ENCODE measurements around the gene HSD17B13. TPM values are rescaled to one million over a fixed set of nuclear protein-coding genes. Genes with fewer than 3 reads are reported as not detected.
A peak's percentile ranks its signal among the peaks of the same experiment; 100 is the strongest.

HSD17B13 gene
- total and polyA plus RNA-seq, 2 donors (not counting 1 experiment from before 2014, with no cell fraction given): 0.32 to 0.46 TPM

DNA sequence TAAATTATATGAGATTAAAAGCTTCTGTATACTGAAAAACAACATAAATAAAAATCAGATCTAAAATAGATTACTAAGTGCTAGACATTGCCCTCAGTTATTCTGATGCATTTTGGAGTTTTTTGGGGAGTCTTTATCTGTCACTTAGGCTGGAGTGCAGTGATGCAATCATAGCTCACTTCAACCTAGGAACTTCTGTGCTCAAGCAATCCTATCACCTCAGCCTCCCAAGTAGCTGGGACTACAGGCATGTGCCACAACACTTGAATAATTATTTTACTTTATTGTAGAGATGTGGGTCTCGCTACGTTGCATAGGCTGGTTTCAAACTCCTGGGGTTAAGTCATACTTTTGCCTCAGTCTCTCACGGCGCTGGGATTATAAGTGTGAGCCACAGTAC, 36.6 kb upstream of the HSD17B13 start:
- DNase-seq (no peak), ATAC-seq (ENCODE audit: low read depth) (no peak)
- no CpG with 5 or more reads among the region's 4 CpGs for WGBS (ENCODE audit: insufficient coverage)
- Mint-ChIP-seq H3K9me3 (ENCODE audit: insufficient read depth) (no peaks in the 10 kb centered on the region), H3K4me3 (no peak overlapping the region), H3K27me3 (no peaks in the 10 kb centered on the region), H3K27ac (no peak overlapping the region), H3K4me1 (no peaks in the 10 kb centered on the region)
- no peak overlapping the region for H3K27ac ChIP-seq (ENCODE audit: low read length in 2 of 2)
- H3K9me3 ChIP-seq (ENCODE audit: control extremely low read depth in 1 of 3, control insufficient read depth in 2 of 3, insufficient read depth in 1 of 3, low read length in 2 of 3): no peaks in the 10 kb centered on the region
- H2AFZ ChIP-seq (ENCODE audit: insufficient read depth, low read depth, low read length, poor library complexity, severe bottlenecking): no peak overlapping the region
- H3K79me2 ChIP-seq (ENCODE audit: control insufficient read depth, insufficient read depth, low read length): no peaks in the 10 kb centered on the region
- POLR2A ChIA-PET: no interaction called here
- no peak overlapping the region for H3K9ac ChIP-seq (ENCODE audit: low read length)
- intact Hi-C loops (cut with micrococcal nuclease): no loop called here
- no peak overlapping the region for H3K4me2 ChIP-seq (replicated peaks; ENCODE audit: low read depth, low read length, poor library complexity, severe bottlenecking)
- H3K4me1 ChIP-seq (ENCODE audit: control insufficient read depth in 2 of 2, insufficient read depth in 2 of 2, low read length in 2 of 2): no peaks in the 10 kb centered on the region
- peaks cover 4 to 55% of the 10 kb centered on the region in 2 experiments for H3K36me3 ChIP-seq (replicated peaks in 1 of 2; ENCODE audit: control extremely low read depth in 1 of 2, control insufficient read depth in 1 of 2, extremely low read depth in 1 of 2, insufficient read depth in 2 of 2, low read length in 1 of 2)
- CTCF ChIA-PET: interaction anchor here (1.3 to 2.1 kb wide), 2 partner anchors 17 to 76 kb away, joined by 3 to 4 read pairs; no protein-coding TSS in a partner anchor
- H4K20me1 ChIP-seq (ENCODE audit: control insufficient read depth, insufficient read depth, low read length, poor library complexity, severe bottlenecking): no peaks in the 10 kb centered on the region
- H3K27me3 ChIP-seq (replicated peaks in 1 of 4; ENCODE audit: control extremely low read depth in 1 of 4, control insufficient read depth in 3 of 4, insufficient read depth in 4 of 4, low read length in 3 of 4): no peaks in the 10 kb centered on the region
- no peak overlapping the region for H3K4me3 ChIP-seq (ENCODE audit: control extremely low read depth in 1 of 5, extremely low read depth in 1 of 5, insufficient read depth in 1 of 5, low read depth in 2 of 5, low read length in 4 of 5)
- no peak for TF ChIP-seq EZH2 (IDR thresholded peaks at IDR 0.05; ENCODE audit: borderline replicate concordance, insufficient read depth, low read depth, low read length, poor library complexity, severe bottlenecking)
- TF ChIP-seq, protein P1, sequence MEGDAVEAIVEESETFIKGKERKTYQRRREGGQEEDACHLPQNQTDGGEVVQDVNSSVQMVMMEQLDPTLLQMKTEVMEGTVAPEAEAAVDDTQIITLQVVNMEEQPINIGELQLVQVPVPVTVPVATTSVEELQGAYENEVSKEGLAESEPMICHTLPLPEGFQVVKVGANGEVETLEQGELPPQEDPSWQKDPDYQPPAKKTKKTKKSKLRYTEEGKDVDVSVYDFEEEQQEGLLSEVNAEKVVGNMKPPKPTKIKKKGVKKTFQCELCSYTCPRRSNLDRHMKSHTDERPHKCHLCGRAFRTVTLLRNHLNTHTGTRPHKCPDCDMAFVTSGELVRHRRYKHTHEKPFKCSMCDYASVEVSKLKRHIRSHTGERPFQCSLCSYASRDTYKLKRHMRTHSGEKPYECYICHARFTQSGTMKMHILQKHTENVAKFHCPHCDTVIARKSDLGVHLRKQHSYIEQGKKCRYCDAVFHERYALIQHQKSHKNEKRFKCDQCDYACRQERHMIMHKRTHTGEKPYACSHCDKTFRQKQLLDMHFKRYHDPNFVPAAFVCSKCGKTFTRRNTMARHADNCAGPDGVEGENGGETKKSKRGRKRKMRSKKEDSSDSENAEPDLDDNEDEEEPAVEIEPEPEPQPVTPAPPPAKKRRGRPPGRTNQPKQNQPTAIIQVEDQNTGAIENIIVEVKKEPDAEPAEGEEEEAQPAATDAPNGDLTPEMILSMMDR (IDR thresholded peaks at IDR 0.05): no peak

DNA sequence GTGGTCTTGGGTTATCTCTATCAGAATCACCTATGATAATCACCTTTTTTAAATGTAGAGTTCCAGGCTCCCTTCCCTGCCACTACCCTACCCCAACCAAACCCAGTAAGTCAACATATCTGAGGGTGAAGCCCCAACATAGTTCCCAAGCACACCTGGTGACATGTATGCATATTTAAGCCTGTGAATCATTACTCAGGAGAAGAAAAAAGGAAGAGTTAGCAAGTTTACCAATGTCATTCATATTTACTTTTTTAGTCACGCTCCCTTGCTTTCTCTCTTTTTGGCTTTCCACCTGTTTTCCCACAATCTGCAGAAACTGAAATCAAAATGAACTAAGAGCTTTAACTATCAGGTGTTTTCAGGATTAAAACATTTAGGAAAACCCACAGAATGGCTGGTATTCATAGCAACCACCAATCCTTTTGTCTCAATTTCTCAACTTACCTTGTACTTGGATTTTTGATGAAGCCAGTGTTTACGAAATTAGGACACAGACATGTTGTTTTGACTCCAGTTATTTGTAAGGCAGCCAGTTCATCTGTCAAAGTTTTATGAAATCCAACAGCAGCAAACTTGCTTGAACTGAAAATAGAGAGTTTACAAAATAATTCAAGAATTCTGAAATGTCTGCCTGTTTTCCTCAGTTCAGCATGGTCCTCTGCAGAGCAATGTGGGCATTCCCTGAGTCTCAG, 34.3 kb upstream of the HSD17B13 start:
- no peaks in the 10 kb centered on the region for H3K9me3 ChIP-seq (ENCODE audit: control extremely low read depth in 1 of 3, control insufficient read depth in 2 of 3, insufficient read depth in 1 of 3, low read length in 2 of 3)

More for the DNA sequence above, 34.3 kb upstream of the HSD17B13 start:
- Histone ChIP-seq H3K9ac (ENCODE audit: low read length) (no peak overlapping the region), H4K20me1 (ENCODE audit: control insufficient read depth, insufficient read depth, low read length, poor library complexity, severe bottlenecking) (no peaks in the 10 kb centered on the region), H3K4me2 (replicated peaks; ENCODE audit: low read depth, low read length, poor library complexity, severe bottlenecking) (no peak overlapping the region), H3K36me3 (replicated peaks in 1 of 2; ENCODE audit: control extremely low read depth in 1 of 2, control insufficient read depth in 1 of 2, extremely low read depth in 1 of 2, insufficient read depth in 2 of 2, low read length in 1 of 2) (peaks cover 6 to 36% of the 10 kb centered on the region in 2 experiments), H3K4me1 (ENCODE audit: control insufficient read depth in 2 of 2, insufficient read depth in 2 of 2, low read length in 2 of 2) (no peaks in the 10 kb centered on the region), H3K4me3 (ENCODE audit: control extremely low read depth in 1 of 5, extremely low read depth in 1 of 5, insufficient read depth in 1 of 5, low read depth in 2 of 5, low read length in 4 of 5) (no peak overlapping the region), H3K27me3 (replicated peaks in 1 of 4; ENCODE audit: control extremely low read depth in 1 of 4, control insufficient read depth in 3 of 4, insufficient read depth in 4 of 4, low read length in 3 of 4) (no peaks in the 10 kb centered on the region), H3K79me2 (ENCODE audit: control insufficient read depth, insufficient read depth, low read length) (no peaks in the 10 kb centered on the region), H3K27ac (ENCODE audit: low read length in 2 of 2) (no peak overlapping the region), H2AFZ (ENCODE audit: insufficient read depth, low read depth, low read length, poor library complexity, severe bottlenecking) (no peak overlapping the region)
- ATAC-seq (ENCODE audit: low read depth): no peak
- H3K4me3 Mint-ChIP-seq: no peak overlapping the region
- no peaks in the 10 kb centered on the region for H3K9me3 Mint-ChIP-seq (ENCODE audit: insufficient read depth)
- 100% methylated on average over 1 of the region's 2 CpGs for WGBS (ENCODE audit: insufficient coverage)
- POLR2A ChIA-PET: no interaction called here
- no peak for TF ChIP-seq EZH2 (IDR thresholded peaks at IDR 0.05; ENCODE audit: borderline replicate concordance, insufficient read depth, low read depth, low read length, poor library complexity, severe bottlenecking)
- TF ChIP-seq, protein P1 (IDR thresholded peaks at IDR 0.05): no peak
- peak overlapping the region; percentile 22 for H3K27ac Mint-ChIP-seq
- intact Hi-C loops (cut with micrococcal nuclease): no loop called here
- no peak for DNase-seq
- no peaks in the 10 kb centered on the region for H3K4me1 Mint-ChIP-seq
- CTCF ChIA-PET: no interaction called here
- H3K27me3 Mint-ChIP-seq: no peaks in the 10 kb centered on the region
